OCI-LY1 (cell line): Measurements from ENCODE around the gene ERBB3.

ENCODE experiments used
- EZH2 ChIP-seq: fragments of 200-600 bp; sonication (generic), shearing (Covaris generic); IDR thresholded peaks from 2 replicates; pipeline ENCODE4 v1.8.0; 2017; ENCODE audit warnings: borderline replicate concordance, mixed run types, mild to moderate bottlenecking, antibody characterized with exemption, low read length, moderate library complexity, mixed read lengths
- TF ChIP-seq, protein P1 (sequence below): fragments of 200-600 bp; sonication (generic), shearing (Covaris generic); IDR thresholded peaks from 2 replicates; pipeline ENCODE4 v1.5.1; 2017; ENCODE audit warnings: mild to moderate bottlenecking, antibody characterized with exemption, low read length, moderate library complexity, mixed read lengths

GRCh38 chr12:56116267-56117081, 36.5 kb downstream of the ERBB3 start, which contains the start of gene RPL41:
- TF ChIP-seq, protein P1, sequence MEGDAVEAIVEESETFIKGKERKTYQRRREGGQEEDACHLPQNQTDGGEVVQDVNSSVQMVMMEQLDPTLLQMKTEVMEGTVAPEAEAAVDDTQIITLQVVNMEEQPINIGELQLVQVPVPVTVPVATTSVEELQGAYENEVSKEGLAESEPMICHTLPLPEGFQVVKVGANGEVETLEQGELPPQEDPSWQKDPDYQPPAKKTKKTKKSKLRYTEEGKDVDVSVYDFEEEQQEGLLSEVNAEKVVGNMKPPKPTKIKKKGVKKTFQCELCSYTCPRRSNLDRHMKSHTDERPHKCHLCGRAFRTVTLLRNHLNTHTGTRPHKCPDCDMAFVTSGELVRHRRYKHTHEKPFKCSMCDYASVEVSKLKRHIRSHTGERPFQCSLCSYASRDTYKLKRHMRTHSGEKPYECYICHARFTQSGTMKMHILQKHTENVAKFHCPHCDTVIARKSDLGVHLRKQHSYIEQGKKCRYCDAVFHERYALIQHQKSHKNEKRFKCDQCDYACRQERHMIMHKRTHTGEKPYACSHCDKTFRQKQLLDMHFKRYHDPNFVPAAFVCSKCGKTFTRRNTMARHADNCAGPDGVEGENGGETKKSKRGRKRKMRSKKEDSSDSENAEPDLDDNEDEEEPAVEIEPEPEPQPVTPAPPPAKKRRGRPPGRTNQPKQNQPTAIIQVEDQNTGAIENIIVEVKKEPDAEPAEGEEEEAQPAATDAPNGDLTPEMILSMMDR = no peak
- no peak for TF ChIP-seq EZH2
